ENCODE measurements around the gene VWA1. TPM values are rescaled to one million over a fixed set of nuclear protein-coding genes. Genes with fewer than 3 reads are reported as not detected.
"Not testable (repeated sequence)": the region's sequence is repeated elsewhere in the genome, so short reads cannot be mapped to it uniquely, and the experiment has no call there.

The VWA1 gene
- total and polyA plus RNA-seq, 2 experiments from 2014 or later: 7.2 to 31.5 TPM

DNA sequence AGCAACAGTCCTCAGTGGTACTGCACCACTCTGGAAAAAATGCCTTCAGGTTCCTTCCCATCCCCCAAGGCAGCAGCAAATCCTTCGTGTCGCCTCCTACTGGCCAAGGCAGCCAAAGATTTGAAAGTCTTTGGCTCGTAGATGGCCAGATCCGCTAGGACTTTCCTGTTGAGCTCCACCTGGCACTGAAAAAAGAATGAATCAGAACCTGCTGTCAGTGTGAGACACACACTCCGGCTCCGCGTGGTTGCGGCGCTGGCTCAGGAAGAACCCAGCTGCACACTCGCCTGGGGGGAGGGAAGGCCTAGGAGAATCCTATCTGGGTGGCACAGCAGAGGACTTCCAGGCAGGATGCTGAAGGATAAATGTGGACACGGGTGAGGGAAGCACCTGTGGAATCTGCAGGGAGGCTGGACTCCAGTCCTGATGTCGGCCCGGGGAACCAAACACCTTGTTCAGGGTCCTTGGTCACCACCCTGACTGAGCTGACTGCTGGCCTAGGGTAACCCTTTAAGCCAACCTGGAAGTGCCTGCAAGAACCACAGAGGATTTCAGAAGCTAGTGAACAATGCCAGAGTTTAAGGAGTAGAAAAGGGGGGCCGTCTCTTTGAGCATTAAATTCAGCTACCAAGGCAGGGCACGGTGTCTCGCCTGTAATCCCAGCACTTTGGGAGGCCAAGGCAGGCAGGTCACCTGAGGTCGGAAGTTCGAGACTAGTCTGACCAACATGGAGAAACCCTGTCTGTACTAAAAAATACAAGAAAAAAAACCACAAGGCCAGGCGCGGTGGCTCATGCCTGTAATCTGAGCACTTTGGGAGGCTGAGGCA, 33.2 kb upstream of the VWA1 start:
- H3K27ac ChIP-seq (ENCODE audit: low read depth): peak overlapping the region; percentile 58
- no peak overlapping the region for H3K4me2 ChIP-seq
- H2AFZ ChIP-seq: no peak overlapping the region
- H3K9me2 ChIP-seq (ENCODE audit: insufficient read depth): no peaks in the 10 kb centered on the region
- H3K36me3 ChIP-seq (ENCODE audit: insufficient read depth): peaks cover 48% of the 10 kb centered on the region
- peaks cover 35% of the 10 kb centered on the region for H3K4me1 Mint-ChIP-seq
- peak; percentile 90 for DNase-seq (ENCODE audit: low spot score)
- H3K4me3 ChIP-seq: no peak overlapping the region
- peaks cover 34% of the 10 kb centered on the region for H3K27me3 Mint-ChIP-seq (ENCODE audit: insufficient read depth, low read depth, poor library complexity)
- peaks cover 29% of the 10 kb centered on the region for H4K20me1 ChIP-seq (replicated peaks; ENCODE audit: insufficient read depth)
- ATAC-seq: peak; percentile 4
- peaks cover 21% of the 10 kb centered on the region for H3K4me1 ChIP-seq (ENCODE audit: insufficient read depth)
- H3K27me3 ChIP-seq (ENCODE audit: insufficient read depth): no peaks in the 10 kb centered on the region
- peaks cover 85% of the 10 kb centered on the region for H3K36me3 Mint-ChIP-seq (ENCODE audit: low read depth)
- H3K9me3 Mint-ChIP-seq: no peaks in the 10 kb centered on the region; the same call in 2 of the 3 replicates
- TF ChIP-seq, protein P1, sequence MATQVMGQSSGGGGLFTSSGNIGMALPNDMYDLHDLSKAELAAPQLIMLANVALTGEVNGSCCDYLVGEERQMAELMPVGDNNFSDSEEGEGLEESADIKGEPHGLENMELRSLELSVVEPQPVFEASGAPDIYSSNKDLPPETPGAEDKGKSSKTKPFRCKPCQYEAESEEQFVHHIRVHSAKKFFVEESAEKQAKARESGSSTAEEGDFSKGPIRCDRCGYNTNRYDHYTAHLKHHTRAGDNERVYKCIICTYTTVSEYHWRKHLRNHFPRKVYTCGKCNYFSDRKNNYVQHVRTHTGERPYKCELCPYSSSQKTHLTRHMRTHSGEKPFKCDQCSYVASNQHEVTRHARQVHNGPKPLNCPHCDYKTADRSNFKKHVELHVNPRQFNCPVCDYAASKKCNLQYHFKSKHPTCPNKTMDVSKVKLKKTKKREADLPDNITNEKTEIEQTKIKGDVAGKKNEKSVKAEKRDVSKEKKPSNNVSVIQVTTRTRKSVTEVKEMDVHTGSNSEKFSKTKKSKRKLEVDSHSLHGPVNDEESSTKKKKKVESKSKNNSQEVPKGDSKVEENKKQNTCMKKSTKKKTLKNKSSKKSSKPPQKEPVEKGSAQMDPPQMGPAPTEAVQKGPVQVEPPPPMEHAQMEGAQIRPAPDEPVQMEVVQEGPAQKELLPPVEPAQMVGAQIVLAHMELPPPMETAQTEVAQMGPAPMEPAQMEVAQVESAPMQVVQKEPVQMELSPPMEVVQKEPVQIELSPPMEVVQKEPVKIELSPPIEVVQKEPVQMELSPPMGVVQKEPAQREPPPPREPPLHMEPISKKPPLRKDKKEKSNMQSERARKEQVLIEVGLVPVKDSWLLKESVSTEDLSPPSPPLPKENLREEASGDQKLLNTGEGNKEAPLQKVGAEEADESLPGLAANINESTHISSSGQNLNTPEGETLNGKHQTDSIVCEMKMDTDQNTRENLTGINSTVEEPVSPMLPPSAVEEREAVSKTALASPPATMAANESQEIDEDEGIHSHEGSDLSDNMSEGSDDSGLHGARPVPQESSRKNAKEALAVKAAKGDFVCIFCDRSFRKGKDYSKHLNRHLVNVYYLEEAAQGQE (IDR thresholded peaks at IDR 0.05; ENCODE audit: unreplicated experiment): no peak
- TF ChIP-seq ZNF331 (CRISPR knock-in tag; IDR thresholded peaks at IDR 0.05; ENCODE audit: low read depth): no peak
- TF ChIP-seq, protein P2, sequence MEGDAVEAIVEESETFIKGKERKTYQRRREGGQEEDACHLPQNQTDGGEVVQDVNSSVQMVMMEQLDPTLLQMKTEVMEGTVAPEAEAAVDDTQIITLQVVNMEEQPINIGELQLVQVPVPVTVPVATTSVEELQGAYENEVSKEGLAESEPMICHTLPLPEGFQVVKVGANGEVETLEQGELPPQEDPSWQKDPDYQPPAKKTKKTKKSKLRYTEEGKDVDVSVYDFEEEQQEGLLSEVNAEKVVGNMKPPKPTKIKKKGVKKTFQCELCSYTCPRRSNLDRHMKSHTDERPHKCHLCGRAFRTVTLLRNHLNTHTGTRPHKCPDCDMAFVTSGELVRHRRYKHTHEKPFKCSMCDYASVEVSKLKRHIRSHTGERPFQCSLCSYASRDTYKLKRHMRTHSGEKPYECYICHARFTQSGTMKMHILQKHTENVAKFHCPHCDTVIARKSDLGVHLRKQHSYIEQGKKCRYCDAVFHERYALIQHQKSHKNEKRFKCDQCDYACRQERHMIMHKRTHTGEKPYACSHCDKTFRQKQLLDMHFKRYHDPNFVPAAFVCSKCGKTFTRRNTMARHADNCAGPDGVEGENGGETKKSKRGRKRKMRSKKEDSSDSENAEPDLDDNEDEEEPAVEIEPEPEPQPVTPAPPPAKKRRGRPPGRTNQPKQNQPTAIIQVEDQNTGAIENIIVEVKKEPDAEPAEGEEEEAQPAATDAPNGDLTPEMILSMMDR (conservative IDR thresholded peaks at IDR 0.05; ENCODE audit: low read depth in 2 of 2): peak; percentile 77 to 82
- H3K27ac Mint-ChIP-seq: peak overlapping the region; percentile 77
- peak overlapping the region; percentile 96 for H3K4me3 Mint-ChIP-seq
- peaks cover 71% of the 10 kb centered on the region for H3F3A ChIP-seq (replicated peaks; ENCODE audit: low read depth)
- H3K79me2 ChIP-seq (replicated peaks; ENCODE audit: insufficient read depth): peaks cover 55% of the 10 kb centered on the region

DNA sequence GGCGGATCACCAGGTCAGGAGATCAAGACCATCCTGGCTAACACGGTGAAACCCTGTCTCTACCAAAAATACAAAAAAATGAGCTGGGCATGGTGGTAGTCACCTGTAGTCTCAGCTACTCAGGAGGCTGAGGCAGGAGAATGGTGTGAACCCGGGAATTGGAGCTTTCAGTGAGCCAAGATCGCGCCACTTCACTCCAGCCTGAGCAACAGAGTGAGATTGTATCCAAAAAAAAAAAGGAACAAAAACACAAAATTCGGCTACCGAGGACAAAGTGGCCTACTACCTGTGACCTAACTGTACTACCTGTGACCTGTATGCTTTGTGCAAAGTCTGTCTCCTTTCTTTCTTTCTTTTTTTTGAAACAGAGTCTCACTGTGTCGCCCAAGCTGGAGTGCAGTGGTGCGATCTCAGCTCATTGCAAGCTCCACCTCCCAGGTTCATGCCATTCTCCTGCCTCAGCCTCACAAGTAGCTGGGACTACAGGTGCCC, 32.5 kb upstream of the VWA1 start:
- H3K27me3 ChIP-seq (ENCODE audit: insufficient read depth); H3K4me2 ChIP-seq; H3K4me3 Mint-ChIP-seq; H2AFZ ChIP-seq; H3K4me3 ChIP-seq; H3K9me3 Mint-ChIP-seq; ATAC-seq; H3K9me2 ChIP-seq (ENCODE audit: insufficient read depth); H3K27ac Mint-ChIP-seq; DNase-seq (ENCODE audit: low spot score): not testable (repeated sequence)
- Histone ChIP-seq H3K27ac (ENCODE audit: low read depth) (peak overlapping the region; percentile 58; the same call in 1 of the 2 replicates), H3K79me2 (replicated peaks; ENCODE audit: insufficient read depth) (peaks cover 55% of the 10 kb centered on the region), H3F3A (replicated peaks; ENCODE audit: low read depth) (peaks cover 68% of the 10 kb centered on the region), H3K4me1 (ENCODE audit: insufficient read depth) (peaks cover 19% of the 10 kb centered on the region), H3K36me3 (ENCODE audit: insufficient read depth) (peaks cover 42% of the 10 kb centered on the region), H4K20me1 (replicated peaks; ENCODE audit: insufficient read depth) (peaks cover 26% of the 10 kb centered on the region)
- H3K4me1 Mint-ChIP-seq: peaks cover 35% of the 10 kb centered on the region
- H3K27me3 Mint-ChIP-seq (ENCODE audit: insufficient read depth, low read depth, poor library complexity): peaks cover 34% of the 10 kb centered on the region
- peaks cover 82% of the 10 kb centered on the region for H3K36me3 Mint-ChIP-seq (ENCODE audit: low read depth)
